MM.1S (cell line): ENCODE data around the gene LRTM2.

Experiments
- DNase-seq: peaks from one replicate; pipeline ENCODE4 v3.0.0-alpha.2; 2015
- H2AFZ ChIP-seq: fragments of 300-600 bp; sonication (generic); 2 replicates; pipeline ENCODE4 v1.6.0; 2016; ENCODE audit warnings: antibody characterized with exemption, low read length
- H3F3A ChIP-seq: fragments of 300-600 bp; sonication (generic); 2 replicates; pipeline ENCODE4 v1.6.1; 2016; ENCODE audit warnings: mild to moderate bottlenecking, antibody characterized with exemption, low read length, moderate library complexity, mixed read lengths; ENCODE audit not compliant: insufficient read depth
- H3K27ac ChIP-seq: fragments of 300-600 bp; sonication (generic); 2 replicates; pipeline ENCODE4 v1.5.1; 2016; ENCODE audit warnings: mild to moderate bottlenecking, low read length
- H3K27me3 ChIP-seq: fragments of 300-600 bp; sonication (generic); replicated peaks from 2 replicates; pipeline ENCODE4 v1.6.0; 2016; ENCODE audit warnings: low read length; ENCODE audit not compliant: insufficient read depth
- H3K36me3 ChIP-seq: fragments of 300-600 bp; sonication (generic); replicated peaks from 2 replicates; pipeline ENCODE4 v1.6.1; 2016; ENCODE audit warnings: mild to moderate bottlenecking, low read length, mixed read lengths; ENCODE audit not compliant: insufficient read depth
- H3K4me1 ChIP-seq: fragments of 300-600 bp; sonication (generic); 2 replicates; pipeline ENCODE4 v1.6.1; 2016; ENCODE audit warnings: low read length, mixed read lengths
- H3K4me2 ChIP-seq: fragments of 300-600 bp; sonication (generic); 2 replicates; pipeline ENCODE4 v1.6.0; 2016; ENCODE audit warnings: low read depth, low read length
- H3K4me3 ChIP-seq: fragments of 300-600 bp; sonication (generic); 2 replicates; pipeline ENCODE4 v1.5.1; 2016; ENCODE audit warnings: low read length, mixed read lengths
- H3K79me2 ChIP-seq: fragments of 300-600 bp; sonication (generic); 2 replicates; pipeline ENCODE4 v1.6.1; 2016; ENCODE audit warnings: mixed run types, low read length, mixed read lengths
- H3K9ac ChIP-seq: fragments of 300-600 bp; sonication (generic); 2 replicates; pipeline ENCODE4 v1.6.1; 2016; ENCODE audit warnings: low read length, mixed read lengths
- H3K9me2 ChIP-seq: fragments of 300-600 bp; sonication (generic); replicated peaks from 2 replicates; pipeline ENCODE4 v1.6.1; 2016; ENCODE audit warnings: mild to moderate bottlenecking, low read length, mixed read lengths; ENCODE audit not compliant: insufficient read depth
- H3K9me3 ChIP-seq: fragments of 300-600 bp; sonication (generic); replicated peaks from 2 replicates; pipeline ENCODE4 v1.6.1; 2016; ENCODE audit warnings: mild to moderate bottlenecking, low read length, mixed read lengths; ENCODE audit not compliant: insufficient read depth
- H4K20me1 ChIP-seq: fragments of 300-600 bp; sonication (generic); 2 replicates; pipeline ENCODE4 v1.6.1; 2016; ENCODE audit warnings: mild to moderate bottlenecking, low read length, moderate library complexity, mixed read lengths; ENCODE audit not compliant: insufficient read depth
- CTCF ChIP-seq: fragments of 300-600 bp; sonication (generic); IDR thresholded peaks from 2 replicates; pipeline ENCODE4 v1.5.1; 2016; ENCODE audit warnings: antibody characterized with exemption, low read length, mixed read lengths
- EZH2 ChIP-seq: fragments of 300-600 bp; sonication (generic); optimal IDR thresholded peaks from 2 replicates; pipeline ENCODE3; 2017; ENCODE audit warnings: low read depth, mild to moderate bottlenecking, antibody characterized with exemption, low read length, mixed read lengths
- EZH2phosphoT487 ChIP-seq: fragments of 300-600 bp; sonication (generic); IDR thresholded peaks from 2 replicates; pipeline ENCODE4 v1.6.1; 2018; ENCODE audit warnings: antibody characterized with exemption, low read length

The LRTM2 gene

DNA sequence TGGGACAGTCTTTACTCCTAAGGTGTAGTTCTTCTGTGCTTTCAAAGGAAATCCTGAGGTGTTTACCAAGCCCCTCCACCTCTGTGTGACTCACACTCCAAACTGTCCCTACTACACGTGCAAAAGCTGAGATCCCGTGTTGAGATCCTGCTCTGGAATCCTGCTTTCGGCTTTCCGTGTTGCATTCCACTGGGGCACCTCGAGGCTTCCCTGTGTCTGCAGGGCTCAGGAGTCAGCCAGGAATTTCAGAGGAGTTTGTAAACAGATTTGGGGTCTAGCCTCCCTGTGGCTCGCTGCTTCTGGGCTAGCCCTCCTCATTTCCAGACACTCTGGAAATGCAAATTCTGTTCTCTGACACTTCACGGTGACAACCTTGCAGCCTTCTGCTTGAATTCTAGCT, 49.7 kb downstream of the LRTM2 start:
- no peaks in the 10 kb centered on the region for H3K9me3 ChIP-seq
- H3F3A ChIP-seq = no peaks in the 10 kb centered on the region
- H3K4me2 ChIP-seq = no peak overlapping the region
- DNase-seq = no peak
- no peak overlapping the region for H3K27ac ChIP-seq
- no peaks in the 10 kb centered on the region for H3K36me3 ChIP-seq
- no peak overlapping the region for H3K4me3 ChIP-seq
- H3K4me1 ChIP-seq = no peaks in the 10 kb centered on the region
- no peaks in the 10 kb centered on the region for H4K20me1 ChIP-seq
- TF ChIP-seq EZH2 = no peak
- no peak for TF ChIP-seq CTCF
- TF ChIP-seq EZH2phosphoT487 = no peak
- H3K9me2 ChIP-seq = no peaks in the 10 kb centered on the region
- no peaks in the 10 kb centered on the region for H3K27me3 ChIP-seq
- H3K9ac ChIP-seq = no peak overlapping the region
- no peaks in the 10 kb centered on the region for H3K79me2 ChIP-seq
- no peak overlapping the region for H2AFZ ChIP-seq

DNA sequence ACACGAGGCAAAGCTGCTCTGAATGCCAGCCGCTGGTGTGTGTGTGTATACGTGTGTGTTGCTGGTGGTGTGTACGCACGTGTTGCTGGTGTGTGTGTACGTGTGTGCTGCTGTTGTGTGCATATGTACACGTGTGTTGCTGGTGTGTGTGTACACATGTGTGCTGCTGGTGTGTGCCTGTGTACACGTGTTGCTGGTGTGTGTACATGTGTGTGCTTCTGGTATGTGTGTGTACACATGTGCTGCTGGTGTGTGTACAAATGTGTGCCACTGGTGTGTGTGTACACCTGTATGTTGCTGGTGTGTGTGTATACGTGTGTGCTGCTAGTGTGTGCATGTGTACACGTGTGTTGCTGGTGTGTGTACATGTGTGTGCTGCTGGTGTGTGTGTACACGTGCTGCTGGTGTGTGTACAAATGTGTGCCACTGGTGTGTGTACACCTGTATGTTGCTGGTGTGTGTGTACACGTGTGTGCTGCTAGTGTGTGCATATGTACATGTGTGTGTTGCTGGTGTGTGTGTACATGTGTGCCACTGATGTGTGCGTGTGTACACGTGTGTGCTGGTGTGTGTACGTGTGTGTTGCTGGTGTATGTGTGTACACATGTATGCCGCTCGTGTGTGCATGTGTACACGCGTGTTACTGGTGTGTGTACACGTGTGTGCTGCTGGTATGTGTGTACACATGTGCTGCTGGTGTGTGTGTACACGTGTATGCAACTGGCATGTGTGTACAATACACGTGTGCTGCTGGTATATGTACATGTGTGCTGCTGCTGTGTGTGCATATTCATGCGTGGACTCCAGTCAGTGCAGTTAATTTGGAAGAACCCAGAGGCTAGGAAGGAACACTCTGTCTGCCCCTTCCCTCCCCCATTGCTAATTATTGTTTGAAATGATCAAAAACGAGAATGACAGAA, 50.9 kb downstream of the LRTM2 start:
- no peak overlapping the region for H3K4me3 ChIP-seq
- no peaks in the 10 kb centered on the region for H3K27me3 ChIP-seq
- no peak overlapping the region for H2AFZ ChIP-seq
- TF ChIP-seq EZH2 = no peak
- TF ChIP-seq EZH2phosphoT487 = no peak
- TF ChIP-seq CTCF = no peak
- H3F3A ChIP-seq = no peaks in the 10 kb centered on the region
- no peaks in the 10 kb centered on the region for H3K9me3 ChIP-seq
- H3K79me2 ChIP-seq = no peaks in the 10 kb centered on the region
- H3K27ac ChIP-seq = no peak overlapping the region
- no peak overlapping the region for H3K9ac ChIP-seq
- no peak overlapping the region for H3K4me2 ChIP-seq
- no peaks in the 10 kb centered on the region for H3K4me1 ChIP-seq
- no peaks in the 10 kb centered on the region for H4K20me1 ChIP-seq
- no peak for DNase-seq
- H3K9me2 ChIP-seq = no peaks in the 10 kb centered on the region
- H3K36me3 ChIP-seq = no peaks in the 10 kb centered on the region

- Histone ChIP-seq H2AFZ (no peak overlapping the region), H3K9me2 (no peaks in the 10 kb centered on the region), H3K9me3 (no peaks in the 10 kb centered on the region), H3K4me1 (no peaks in the 10 kb centered on the region), H3K27me3 (no peaks in the 10 kb centered on the region), H3F3A (no peaks in the 10 kb centered on the region), H3K36me3 (no peaks in the 10 kb centered on the region), H3K9ac (no peak overlapping the region), H4K20me1 (no peaks in the 10 kb centered on the region), H3K27ac (no peak overlapping the region), H3K79me2 (no peaks in the 10 kb centered on the region), H3K4me2 (no peak overlapping the region), H3K4me3 (no peak overlapping the region)
- TF ChIP-seq EZH2 (no peak), CTCF (no peak), EZH2phosphoT487 (no peak)
- DNase-seq = no peak
These were observed 51.6 kb downstream of the LRTM2 start for GRCh38 chr12:1872001-1872400.
